ACHN (cell line): ENCODE data around the gene SLX4.

Experiments used
- DNase-seq: peaks from one replicate; pipeline ENCODE4 v3.0.0-alpha.2; 2015
- in situ Hi-C: cut with HindIII; loops from 2 replicates; pipeline ENCODE4 v1.10.0; 2017; ENCODE audit warnings: low sequenced_read_pairs, low pct_ligation_motif_present, low pct_unique_long_range_greater_than_20kb

SLX4 gene

DNA sequence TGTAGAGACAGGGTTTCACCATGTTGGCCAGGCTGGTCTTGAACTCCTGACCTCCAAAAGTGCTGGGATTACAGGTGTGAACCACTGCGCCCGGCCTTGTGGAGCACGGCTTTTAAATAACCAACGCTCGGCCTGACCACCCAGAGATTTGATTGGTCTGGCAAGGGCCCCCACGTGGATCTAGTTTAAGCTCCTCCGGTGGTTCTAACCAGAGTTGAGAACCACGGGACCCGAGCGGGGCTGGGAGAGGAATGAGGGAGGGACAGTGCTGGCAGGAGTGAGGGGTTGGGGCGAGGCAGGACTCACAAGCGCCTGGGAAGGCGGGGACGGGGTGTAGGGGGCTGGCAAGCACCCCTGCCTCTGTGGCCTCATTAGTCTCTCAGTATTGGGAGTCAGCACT lies 37.2 kb downstream of the SLX4 start:
- in situ Hi-C loops = no loop called here
- no peak for DNase-seq

DNA sequence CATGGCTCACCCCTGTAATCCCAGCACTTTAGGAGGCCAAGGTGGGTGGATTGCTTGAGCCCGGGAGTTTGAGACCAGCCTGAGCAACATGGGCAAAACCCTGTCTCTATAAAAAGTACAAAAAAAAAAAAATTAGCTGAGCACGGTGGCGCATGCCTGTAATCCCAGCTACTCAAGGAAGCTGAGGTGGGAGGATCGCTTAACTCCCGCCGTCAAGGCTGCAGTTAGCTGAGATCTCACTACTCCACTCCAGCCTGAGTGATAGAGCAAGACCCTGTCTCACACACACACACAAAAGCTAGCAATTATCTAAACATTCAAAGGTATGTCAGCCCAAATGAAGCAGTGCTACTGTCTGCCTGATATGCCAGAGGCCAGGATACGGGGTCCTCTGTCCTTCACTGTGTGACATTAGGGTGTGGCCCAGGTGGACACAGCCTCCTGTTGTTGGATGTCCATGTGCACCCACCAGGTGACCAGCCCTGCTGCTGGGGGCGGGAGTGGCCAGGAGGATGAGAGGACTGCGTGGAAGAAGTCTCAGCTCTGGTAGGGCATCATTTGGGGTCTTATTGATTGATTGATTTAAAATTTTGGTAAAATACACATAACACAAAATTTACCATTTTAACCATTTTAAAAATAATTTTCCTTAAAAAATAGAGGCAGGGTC lies 38.1 kb downstream of the SLX4 start:
- DNase-seq = no peak
- in situ Hi-C loops = no loop called here

DNA sequence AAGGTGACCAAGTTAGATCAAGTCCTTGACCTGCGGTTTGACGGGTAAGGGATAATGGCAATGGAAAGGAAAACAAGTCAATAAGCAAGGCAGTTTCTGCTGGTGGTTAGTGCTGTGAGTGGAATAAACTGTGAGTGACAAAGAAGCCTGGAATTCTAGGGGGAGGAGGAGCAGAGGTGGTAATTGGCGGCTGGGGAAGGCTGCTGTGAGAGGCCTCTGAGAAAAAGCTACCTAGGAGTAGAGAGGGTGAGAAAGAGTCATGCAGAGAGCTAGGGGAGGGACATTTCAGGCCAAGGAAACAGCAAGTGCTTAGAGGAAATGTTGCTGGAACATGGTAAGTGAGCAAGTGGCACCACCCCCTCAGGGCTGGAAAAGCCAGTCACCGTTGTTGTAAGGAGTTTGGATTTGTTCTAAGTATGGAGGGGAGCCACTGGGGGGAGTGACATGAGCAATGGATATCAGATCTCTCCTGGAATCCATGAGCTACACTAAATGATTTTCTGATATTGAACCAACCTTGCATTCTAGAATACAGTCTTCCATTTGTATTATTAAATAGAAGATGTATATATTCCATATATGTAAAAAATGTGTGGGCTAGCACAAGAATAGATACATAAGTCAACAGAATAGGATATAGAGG lies 40.9 kb downstream of the SLX4 start:
- in situ Hi-C loops = no loop called here
- no peak for DNase-seq

DNA sequence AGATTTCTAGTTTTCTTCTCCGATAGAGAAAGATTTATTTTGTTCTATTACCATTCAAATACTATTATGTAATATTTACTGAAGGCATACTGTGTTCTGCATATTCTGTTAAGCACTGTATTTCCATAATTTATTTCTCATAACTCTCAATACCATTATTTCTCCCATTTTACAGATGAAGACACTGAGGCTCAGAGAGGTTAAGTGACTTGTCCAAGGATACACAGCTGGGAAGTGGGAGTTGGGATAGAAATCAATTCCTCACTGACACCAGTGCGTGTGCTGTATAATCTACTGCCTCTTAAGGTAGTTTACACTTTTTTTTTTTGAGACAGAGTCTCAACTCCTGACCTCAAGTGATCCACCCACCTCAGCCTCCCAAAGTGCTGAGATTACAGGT lies 41.6 kb downstream of the SLX4 start:
- DNase-seq = no peak
- in situ Hi-C loops = no loop called here

DNA sequence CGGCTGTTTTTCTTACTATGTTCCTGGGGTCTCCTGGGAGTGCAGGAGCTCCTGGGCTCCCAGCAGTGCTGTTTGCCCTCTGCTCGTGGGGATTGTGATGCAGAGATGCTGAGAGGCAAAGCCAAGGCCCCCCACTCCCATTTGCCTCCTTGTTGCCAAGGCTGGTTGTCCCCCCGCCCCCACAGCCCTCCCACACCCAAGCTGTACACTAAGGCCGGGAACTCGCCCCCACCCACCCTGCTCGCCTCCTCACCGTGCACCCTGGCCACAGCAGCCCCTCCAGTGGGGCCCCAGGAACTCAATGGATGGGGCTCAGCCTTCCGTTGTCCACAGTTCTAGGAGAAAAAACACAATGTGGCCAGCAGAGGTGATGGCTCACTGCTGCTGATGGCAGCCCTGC lies 44.4 kb downstream of the SLX4 start:
- in situ Hi-C loops = no loop called here
- DNase-seq = no peak

DNA sequence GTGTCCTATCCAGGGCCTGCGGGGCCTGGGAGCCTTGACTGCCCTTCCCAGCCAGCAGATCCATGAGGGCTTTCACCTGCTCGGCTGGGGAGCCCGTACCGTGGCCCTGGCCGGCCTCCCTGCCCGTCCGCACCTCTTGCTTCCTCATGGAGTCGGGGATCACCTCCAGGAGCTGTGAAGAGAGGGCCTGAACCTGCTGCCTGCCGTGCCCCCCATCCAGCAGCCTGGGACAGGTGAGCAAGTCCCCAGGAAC lies 46.6 kb downstream of the SLX4 start:
- no peak for DNase-seq
- in situ Hi-C loops = no loop called here

DNA sequence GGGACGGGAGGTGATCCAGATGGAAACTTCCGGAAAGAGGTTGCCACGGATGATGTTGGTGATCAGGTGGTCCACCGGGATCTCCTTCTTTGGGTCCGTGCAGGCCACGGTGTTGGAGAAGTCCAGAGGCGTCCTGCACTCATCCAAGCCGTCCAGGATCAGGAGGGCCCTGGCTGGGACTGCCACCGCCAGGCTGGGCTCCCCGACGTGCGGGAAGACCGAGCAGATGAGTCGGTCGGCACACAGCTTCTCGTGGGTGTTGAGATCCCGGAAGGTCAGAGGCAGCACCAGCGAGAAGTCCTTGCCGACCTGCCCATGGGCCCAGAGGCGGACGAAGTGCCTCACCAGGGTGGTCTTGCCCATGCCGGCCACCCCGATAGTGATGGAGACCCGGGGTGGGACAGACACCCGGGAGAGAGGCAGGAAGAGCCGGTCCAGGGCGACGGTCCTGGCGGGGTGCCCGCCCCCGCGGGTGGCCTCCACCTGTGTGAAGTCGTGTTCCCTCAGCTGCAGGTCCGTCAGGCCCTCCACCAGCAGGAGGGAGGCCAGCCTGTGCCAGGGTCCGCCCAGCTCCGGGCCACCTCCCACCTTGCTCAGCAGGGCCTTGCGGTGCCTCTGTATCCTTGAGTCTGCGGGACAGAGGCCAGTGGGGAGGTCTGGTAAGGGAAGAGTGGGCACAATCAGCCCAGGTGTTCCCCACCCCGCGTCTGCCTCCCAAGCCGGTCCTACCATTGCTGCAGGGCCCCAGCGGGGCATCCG lies 47.1 kb downstream of the SLX4 start:
- in situ Hi-C loops = no loop called here
- DNase-seq = no peak

DNA sequence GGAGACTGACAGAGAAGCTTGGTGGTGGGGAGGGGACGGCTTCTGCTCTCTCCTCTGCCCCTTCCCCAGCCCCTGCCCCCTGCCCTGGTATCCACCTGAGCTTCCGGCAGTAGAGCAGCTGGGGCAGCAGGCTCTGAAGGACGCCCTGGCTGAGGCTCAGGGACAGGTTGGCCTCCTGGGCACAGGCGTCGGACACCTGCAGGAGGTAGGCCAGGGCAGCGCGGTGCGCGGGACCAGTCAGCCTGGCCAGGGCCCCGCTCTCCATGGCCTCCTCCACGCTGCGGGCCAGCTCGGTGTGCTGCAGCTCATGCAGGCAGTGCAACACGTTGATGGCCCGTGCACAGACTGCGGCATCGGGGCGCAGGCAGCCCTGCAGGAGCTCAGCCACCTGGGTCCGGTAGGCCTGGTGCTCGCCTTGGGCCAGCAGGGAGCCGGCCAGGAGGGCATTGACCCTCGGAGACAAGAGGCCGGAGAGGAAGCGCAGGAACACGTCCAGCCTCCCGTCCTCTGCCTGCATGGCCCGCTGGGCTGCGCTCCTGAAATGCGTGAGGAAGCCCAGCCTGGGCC lies 48.4 kb downstream of the SLX4 start:
- in situ Hi-C loops = no loop called here
- DNase-seq = no peak

DNA sequence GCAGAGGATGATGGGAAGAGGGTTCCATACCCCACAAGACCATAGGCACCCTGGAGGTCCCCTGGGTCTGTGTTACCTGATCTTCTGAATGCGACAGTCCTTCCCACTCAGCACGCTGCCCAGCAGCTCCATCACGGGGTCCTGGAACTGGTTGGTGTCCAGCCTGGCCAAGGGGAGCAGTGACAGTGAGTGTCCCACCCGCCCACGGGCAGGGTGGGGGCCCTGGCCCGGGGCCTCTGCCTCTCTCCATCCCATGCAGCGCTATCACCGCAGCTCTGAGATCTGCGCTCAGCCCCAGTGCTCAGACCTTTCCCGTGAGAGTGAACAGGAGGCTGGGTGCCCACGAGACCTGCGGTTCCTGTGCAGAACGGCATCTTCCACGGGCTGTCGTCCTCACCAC lies 49.8 kb downstream of the SLX4 start:
- no peak for DNase-seq
- in situ Hi-C loops = no loop called here

DNA sequence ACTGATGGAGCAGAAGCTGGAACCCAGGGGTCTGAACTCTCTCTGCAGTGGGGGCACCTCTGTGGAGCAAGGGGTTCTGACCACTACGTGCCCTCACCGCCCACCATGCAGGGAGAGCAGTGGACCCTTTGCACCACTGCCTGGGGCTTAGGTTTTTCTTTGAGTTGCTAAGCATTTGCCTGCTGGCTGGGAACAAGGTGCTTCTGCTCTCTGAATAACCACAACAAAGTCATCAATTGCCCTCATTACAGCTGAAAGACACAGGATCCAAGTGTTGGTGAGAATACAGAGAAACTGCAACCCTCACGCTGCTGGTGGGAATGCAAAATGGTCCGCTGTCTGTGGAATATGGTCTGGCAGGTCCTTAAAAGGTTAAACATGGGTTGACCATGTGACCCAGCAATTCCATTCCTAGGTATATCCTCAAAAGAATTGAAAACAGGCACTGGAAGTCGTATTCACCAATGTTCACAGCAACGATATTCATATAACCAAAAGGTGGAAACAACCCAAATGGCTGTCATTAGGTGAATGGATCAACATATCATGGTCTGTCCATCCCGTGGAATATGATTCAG lies 57.0 kb downstream of the SLX4 start:
- in situ Hi-C loops = no loop called here
- no peak for DNase-seq

DNA sequence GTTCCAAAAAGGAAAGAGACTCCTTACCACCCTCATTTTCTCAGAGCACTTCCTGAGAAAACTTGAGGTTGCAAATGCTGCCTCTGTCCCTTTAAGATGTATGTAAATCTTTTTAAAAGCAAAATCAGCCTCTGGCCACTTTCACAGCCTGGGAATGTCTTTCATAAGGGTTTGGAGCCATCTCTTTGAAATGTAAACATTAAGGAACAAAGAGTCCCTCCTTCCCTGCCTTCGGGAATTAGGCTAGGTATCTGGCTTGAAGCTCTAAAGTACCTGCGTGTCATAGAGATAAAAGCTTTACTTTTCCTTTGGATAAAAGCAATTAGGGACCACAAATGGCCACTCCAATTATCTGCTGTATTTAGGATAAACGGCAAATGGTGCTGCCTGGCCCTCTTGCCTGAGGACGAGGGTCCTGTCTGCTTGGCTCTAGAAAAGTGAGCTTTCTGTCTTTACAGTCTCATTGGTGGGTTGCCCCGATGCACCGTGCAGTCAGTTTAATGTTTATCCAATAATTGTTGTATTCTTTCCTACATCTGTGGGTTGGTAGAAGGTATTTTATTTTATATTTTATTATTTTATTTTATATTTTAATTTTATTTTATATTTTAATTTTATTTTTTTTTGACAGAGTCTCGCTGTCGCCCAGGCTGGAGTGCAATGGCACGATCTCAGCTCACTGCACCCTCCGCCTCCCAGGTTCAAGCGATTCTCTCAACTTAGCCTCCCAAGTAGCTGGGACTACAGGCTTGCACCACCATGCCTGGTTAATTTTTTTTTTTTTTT lies 58.1 kb downstream of the SLX4 start:
- in situ Hi-C loops = no loop called here
- no peak for DNase-seq

DNA sequence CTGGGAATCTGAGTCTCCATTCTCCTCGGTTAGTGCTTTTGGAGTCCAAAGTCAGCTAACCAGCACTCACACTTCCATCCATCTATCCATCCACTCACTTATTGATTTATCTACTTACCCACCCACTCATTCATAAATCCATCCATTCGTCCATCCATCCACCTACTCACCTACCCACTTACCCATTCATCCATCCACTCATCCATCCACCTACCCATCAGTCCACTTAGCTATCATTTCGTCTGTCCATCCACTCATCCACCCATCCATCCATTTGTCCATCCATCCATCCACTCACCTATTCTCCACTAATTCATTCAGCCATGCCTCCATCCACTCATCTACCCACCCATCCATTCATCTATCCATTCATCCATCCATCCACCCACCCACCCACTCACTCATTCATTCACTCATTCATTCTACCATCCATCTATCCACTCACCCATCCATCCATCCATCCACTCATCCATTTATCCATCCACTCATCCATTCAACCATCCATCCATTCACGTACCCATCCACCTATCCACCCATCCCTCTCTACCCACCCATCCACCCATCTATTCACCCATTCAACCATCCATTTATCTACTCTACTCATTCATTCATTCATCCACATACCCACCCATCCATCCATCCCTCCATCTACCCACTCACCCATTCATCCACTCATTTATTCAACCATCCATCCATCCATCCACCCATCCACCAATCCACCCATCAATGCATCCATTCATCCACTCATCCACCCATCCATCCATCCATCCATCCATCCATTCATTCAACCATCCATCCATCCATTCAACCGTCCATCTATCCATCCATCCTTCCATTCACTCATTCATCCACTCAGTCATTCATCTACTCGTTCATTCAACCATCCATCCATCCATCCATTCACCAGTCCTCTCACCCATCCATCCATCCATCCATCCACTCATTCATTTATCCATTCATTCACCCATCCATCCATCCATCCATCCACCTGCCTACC lies 60.3 kb downstream of the SLX4 start:
- in situ Hi-C loops = no loop called here
- DNase-seq = no peak

DNA sequence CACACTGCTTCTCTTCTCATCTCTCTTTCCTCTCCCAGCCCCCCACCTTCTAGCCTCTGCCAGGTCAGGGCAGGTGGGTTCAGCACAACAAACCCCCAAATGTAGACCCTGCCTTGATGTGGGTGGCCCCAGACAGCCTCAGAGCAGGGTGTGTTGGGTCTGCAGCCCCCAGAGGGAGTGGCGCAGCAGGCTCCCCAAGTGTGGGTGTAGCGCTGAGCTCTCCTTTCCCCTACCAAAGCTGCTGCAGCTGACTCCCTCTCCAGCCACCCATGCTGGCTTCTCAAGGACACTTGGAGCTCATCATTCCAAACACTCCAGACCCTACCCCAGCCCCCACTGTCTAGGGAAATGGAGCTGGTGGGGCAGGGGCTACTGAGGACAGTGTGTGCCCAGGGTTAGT lies 61.5 kb downstream of the SLX4 start:
- no peak for DNase-seq
- in situ Hi-C loops = no loop called here

DNA sequence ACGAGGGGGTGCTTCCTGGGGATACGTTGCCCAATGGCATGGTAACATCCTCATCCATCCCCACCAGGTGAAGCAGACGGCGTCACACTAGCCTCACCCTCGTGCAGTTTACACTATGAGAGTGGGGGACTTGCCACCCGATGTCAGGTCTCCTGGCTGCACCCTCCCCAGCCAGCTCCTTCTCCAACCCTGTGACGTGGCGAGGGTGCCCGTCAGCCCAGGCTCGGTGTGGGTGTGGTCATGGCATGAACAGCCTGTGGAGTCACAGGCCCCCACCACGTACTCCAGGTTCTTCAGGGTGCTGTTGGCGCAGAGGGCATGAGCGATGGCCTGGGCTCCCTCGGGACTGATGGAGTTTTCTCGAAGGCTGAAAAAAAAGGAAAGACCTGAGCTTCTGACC lies 62.5 kb downstream of the SLX4 start:
- in situ Hi-C loops = no loop called here
- DNase-seq = no peak

DNA sequence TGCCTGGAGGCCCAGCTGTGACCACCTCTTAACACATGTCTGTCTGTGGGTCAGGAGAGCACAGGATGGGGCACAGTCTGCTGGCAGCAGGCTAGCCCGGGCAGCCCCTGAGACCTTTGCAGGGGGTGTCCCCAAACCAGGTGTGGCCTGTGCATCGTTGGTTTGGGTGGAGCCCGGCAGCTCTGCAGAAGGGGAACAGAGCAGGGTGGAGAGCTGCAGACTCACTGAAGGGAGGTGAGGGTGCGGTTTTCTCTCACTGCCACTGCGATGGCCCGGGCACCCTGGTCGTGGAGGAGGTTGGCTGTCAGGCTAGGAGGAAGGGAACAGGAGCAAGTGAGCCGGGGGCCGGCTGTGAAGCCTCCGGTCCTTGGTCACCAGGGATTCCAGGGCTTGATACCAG lies 63.0 kb downstream of the SLX4 start:
- in situ Hi-C loops = no loop called here
- DNase-seq = no peak

DNA sequence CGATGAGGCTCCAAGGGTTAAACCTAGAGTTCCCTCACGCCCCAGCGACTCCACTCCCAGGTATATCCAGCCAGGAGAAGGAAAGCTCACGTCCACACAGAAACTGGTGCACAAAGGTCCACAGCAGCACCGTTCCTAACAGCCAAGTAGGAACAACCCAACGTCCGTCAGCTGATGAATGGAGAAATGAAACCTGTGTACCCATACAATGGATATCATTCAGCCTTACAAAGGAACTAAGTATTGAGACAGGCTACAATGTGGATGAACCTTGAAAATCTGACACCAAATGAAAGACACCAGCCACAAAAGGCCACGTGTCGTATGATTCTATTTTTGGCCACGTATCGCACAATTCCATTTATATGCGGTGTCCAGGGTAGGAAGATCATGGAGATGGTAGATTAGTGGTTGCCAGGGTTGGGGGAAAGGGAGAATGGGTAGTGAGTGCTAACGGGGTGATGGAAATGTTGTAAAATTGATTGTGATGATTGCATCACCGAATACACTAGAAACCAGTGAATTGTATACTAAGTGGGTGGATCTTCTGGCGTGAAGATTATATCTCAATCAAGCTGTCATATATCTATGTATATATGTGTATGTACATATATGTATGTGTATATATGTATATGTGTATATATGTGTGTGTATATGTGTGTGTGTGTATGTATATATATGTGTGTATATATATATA lies 64.3 kb downstream of the SLX4 start:
- in situ Hi-C loops = no loop called here
- DNase-seq = no peak

DNA sequence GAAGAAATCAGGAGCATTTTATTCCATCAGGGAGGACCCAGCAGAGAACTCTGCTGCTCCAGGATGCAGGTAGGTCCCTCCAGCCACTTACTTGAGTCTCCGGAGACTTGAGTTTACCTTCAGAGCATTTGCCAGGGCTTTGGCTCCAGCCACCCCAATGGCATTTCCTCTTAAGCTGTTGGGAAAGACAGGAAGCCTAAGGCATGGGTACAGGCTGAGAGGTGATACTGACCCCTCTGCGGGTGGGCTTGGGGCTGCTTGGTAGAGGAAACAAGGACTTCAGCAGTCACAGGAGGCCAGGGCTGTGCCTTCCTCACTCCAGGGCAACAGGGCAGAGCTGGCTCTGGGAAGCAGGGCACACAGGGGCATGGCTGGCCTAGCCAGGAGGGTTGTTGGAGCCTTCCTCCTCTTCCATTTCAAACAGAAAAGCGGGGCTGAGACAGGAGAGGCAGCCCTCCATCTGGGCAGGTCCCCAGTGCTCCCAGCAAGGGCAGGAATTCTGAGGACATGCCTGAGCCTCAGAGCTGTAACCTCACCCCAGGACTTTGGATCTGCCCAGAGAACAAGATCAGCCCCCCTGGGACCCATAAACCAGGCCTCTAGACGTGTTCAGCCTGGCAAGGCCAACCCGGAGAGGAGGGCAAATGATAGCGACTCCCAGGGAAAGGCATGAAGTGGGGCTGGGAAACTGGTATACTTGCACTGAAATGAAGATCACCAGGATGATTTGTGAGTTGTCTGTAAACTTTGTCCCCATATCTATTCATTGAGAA lies 68.6 kb downstream of the SLX4 start:
- DNase-seq = no peak
- in situ Hi-C loops = no loop called here
